ENCODE data around the gene PTPRE. TPM values are rescaled to one million over a fixed set of nuclear protein-coding genes. Genes with fewer than 3 reads are reported as not detected.

Gene PTPRE
- total RNA-seq, 1 experiment from 2014 or later = 12.3 TPM

- Histone ChIP-seq H3K4me2 (ENCODE audit: low read length) (no peak overlapping the region), H3K9ac (ENCODE audit: low read length) (no peak overlapping the region), H3K9me2 (ENCODE audit: insufficient read depth) (no peaks in the 10 kb centered on the region), H3K9me3 (ENCODE audit: control insufficient read depth in 1 of 2, insufficient read depth in 1 of 2, low read depth in 1 of 2, low read length in 2 of 2) (no peaks in the 10 kb centered on the region), H2AFZ (ENCODE audit: low read depth, low read length, poor library complexity, severe bottlenecking) (no peak overlapping the region), H3K36me3 (ENCODE audit: control insufficient read depth in 1 of 2, insufficient read depth in 2 of 2, low read length in 2 of 2) (no peaks in the 10 kb centered on the region), H3K27me3 (ENCODE audit: insufficient read depth, low read length) (no peaks in the 10 kb centered on the region), H3K27ac (ENCODE audit: low read depth, low read length) (no peak overlapping the region), H3K4me1 (ENCODE audit: control insufficient read depth in 1 of 2, insufficient read depth in 2 of 2, low read length in 2 of 2) (no peaks in the 10 kb centered on the region), H4K20me1 (ENCODE audit: insufficient read depth) (no peaks in the 10 kb centered on the region), H3K4me3 (replicated peaks in 1 of 2; ENCODE audit: low read depth in 1 of 2, low read length in 2 of 2) (no peak overlapping the region), H3K79me2 (ENCODE audit: insufficient read depth, low read length) (no peaks in the 10 kb centered on the region)
- ChIA-PET CTCF (no interaction called here), RAD21 (ENCODE audit: low non-redundant PET in 1 of 2, low total read pairs in 2 of 2, uncharacterized antibody in 2 of 2, unreplicated experiment in 2 of 2) (no interaction called here), POLR2A (no interaction called here)
- ATAC-seq = no peak
- intact Hi-C loops (cut with micrococcal nuclease) = no loop called here
- BruUV-seq (replicated peaks) = no TSS peak
- TF ChIP-seq ATF3 (IDR thresholded peaks at IDR 0.05) = no peak
- no peak for DNase-seq (ENCODE audit: low read depth, low spot score)
These were observed 9.7 kb upstream of the PTPRE start for GRCh38 chr10:127897177-127897576.

- no peak overlapping the region for H2AFZ ChIP-seq (ENCODE audit: low read depth, low read length, poor library complexity, severe bottlenecking)
- no peaks in the 10 kb centered on the region for H3K9me2 ChIP-seq (ENCODE audit: insufficient read depth)
- no peak overlapping the region for H3K9ac ChIP-seq (ENCODE audit: low read length)
- DNase-seq (ENCODE audit: low read depth, low spot score) (no peak), ATAC-seq (no peak)
- POLR2A ChIA-PET = no interaction called here
- H3K4me3 ChIP-seq (replicated peaks in 1 of 2; ENCODE audit: low read depth in 1 of 2, low read length in 2 of 2) = no peak overlapping the region
- no peaks in the 10 kb centered on the region for H4K20me1 ChIP-seq (ENCODE audit: insufficient read depth)
- H3K79me2 ChIP-seq (ENCODE audit: insufficient read depth, low read length) = no peaks in the 10 kb centered on the region
- H3K36me3 ChIP-seq (ENCODE audit: control insufficient read depth in 1 of 2, insufficient read depth in 2 of 2, low read length in 2 of 2) = no peaks in the 10 kb centered on the region
- no peaks in the 10 kb centered on the region for H3K27me3 ChIP-seq (ENCODE audit: insufficient read depth, low read length)
- H3K9me3 ChIP-seq (ENCODE audit: control insufficient read depth in 1 of 2, insufficient read depth in 1 of 2, low read depth in 1 of 2, low read length in 2 of 2) = no peaks in the 10 kb centered on the region
- no TSS peak for BruUV-seq (replicated peaks)
- H3K4me2 ChIP-seq (ENCODE audit: low read length) = no peak overlapping the region
- no peak overlapping the region for H3K27ac ChIP-seq (ENCODE audit: low read depth, low read length)
- no peaks in the 10 kb centered on the region for H3K4me1 ChIP-seq (ENCODE audit: control insufficient read depth in 1 of 2, insufficient read depth in 2 of 2, low read length in 2 of 2)
- CTCF ChIA-PET = interaction anchor here (0.9 kb wide), 1 partner anchor 169 kb away, joined by 3 read pairs; no protein-coding TSS in a partner anchor
- intact Hi-C loops (cut with micrococcal nuclease) = loop anchor here (5.0 kb wide), 1 partner anchor 252 kb away; no protein-coding TSS in a partner anchor
- RAD21 ChIA-PET (ENCODE audit: low non-redundant PET in 1 of 2, low total read pairs in 2 of 2, uncharacterized antibody in 2 of 2, unreplicated experiment in 2 of 2) = interaction anchor here in 1 of 2 experiments (0.7 kb wide), 1 partner anchor 441 kb away, joined by 3 read pairs; no protein-coding TSS in a partner anchor
- TF ChIP-seq CBX3 (IDR thresholded peaks at IDR 0.05; ENCODE audit: low read depth) = no peak
- TF ChIP-seq RAD21 (IDR thresholded peaks at IDR 0.05; ENCODE audit: low read depth) = no peak
- no peak for TF ChIP-seq ZBTB33 (IDR thresholded peaks at IDR 0.05; ENCODE audit: extremely low read depth, insufficient replicate concordance, low read length)
- TF ChIP-seq ATF3 (IDR thresholded peaks at IDR 0.05) = no peak
- TF ChIP-seq JUND (IDR thresholded peaks at IDR 0.05) = no peak
- TF ChIP-seq EZH2phosphoT487 (IDR thresholded peaks at IDR 0.05; ENCODE audit: borderline replicate concordance) = no peak
- TF ChIP-seq SRF (IDR thresholded peaks at IDR 0.05; ENCODE audit: low read depth) = no peak
- TF ChIP-seq POLR2AphosphoS5 (IDR thresholded peaks at IDR 0.05; ENCODE audit: low read depth, low read length) = no peak
- TF ChIP-seq REST (IDR thresholded peaks at IDR 0.05; ENCODE audit: low read depth) = no peak
- no peak for TF ChIP-seq POLR2A (IDR thresholded peaks at IDR 0.05; ENCODE audit: borderline replicate concordance, extremely low read depth, insufficient read depth, insufficient read length)
- TF ChIP-seq EGR1 (IDR thresholded peaks at IDR 0.05; ENCODE audit: low read depth) = no peak
These were observed 7.0 kb upstream of the PTPRE start for GRCh38 chr10:127899766-127900387.

Measured in HCT116 (cell line).